ENCODE results near the gene ARPC5L.
"Not testable (repeated sequence)": the region's sequence is repeated elsewhere in the genome, so short reads cannot be mapped to it uniquely, and the experiment has no call there.

Gene ARPC5L

GRCh38 chr9:124834591-124834990, 27.3 kb upstream of the ARPC5L start:
- no peak overlapping the region for H3K9ac ChIP-seq (ENCODE audit: low read depth, low read length)
- H3K79me2 ChIP-seq (ENCODE audit: insufficient read depth, low read length): no peaks in the 10 kb centered on the region
- TF ChIP-seq, protein P1, sequence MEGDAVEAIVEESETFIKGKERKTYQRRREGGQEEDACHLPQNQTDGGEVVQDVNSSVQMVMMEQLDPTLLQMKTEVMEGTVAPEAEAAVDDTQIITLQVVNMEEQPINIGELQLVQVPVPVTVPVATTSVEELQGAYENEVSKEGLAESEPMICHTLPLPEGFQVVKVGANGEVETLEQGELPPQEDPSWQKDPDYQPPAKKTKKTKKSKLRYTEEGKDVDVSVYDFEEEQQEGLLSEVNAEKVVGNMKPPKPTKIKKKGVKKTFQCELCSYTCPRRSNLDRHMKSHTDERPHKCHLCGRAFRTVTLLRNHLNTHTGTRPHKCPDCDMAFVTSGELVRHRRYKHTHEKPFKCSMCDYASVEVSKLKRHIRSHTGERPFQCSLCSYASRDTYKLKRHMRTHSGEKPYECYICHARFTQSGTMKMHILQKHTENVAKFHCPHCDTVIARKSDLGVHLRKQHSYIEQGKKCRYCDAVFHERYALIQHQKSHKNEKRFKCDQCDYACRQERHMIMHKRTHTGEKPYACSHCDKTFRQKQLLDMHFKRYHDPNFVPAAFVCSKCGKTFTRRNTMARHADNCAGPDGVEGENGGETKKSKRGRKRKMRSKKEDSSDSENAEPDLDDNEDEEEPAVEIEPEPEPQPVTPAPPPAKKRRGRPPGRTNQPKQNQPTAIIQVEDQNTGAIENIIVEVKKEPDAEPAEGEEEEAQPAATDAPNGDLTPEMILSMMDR (IDR thresholded peaks at IDR 0.05; ENCODE audit: borderline replicate concordance, extremely low read depth, low read length, poor library complexity, severe bottlenecking): no peak
- TF ChIP-seq EZH2 (IDR thresholded peaks at IDR 0.05; ENCODE audit: borderline replicate concordance, low read depth, low read length, severe bottlenecking): no peak
- no peak for DNase-seq
- no peak for ATAC-seq (ENCODE audit: insufficient read depth, low read depth)
- no peaks in the 10 kb centered on the region for H3K9me3 ChIP-seq (ENCODE audit: insufficient read depth, low read length, severe bottlenecking)
- no peak overlapping the region for H2AFZ ChIP-seq (ENCODE audit: low read depth, low read length)
- no peaks in the 10 kb centered on the region for H3K36me3 ChIP-seq (ENCODE audit: insufficient read depth, low read length)
- no peaks in the 10 kb centered on the region for H4K20me1 ChIP-seq (ENCODE audit: insufficient read depth, low read length)
- no peaks in the 10 kb centered on the region for H3K27me3 ChIP-seq (ENCODE audit: insufficient read depth, low read length, poor library complexity)
- no peak overlapping the region for H3K4me2 ChIP-seq (ENCODE audit: insufficient read depth, low read length)
- no peak overlapping the region for H3K27ac ChIP-seq (ENCODE audit: low read length)
- no peaks in the 10 kb centered on the region for H3K4me1 ChIP-seq (ENCODE audit: insufficient read depth, low read length)
- H3K4me3 ChIP-seq (ENCODE audit: low read depth in 1 of 2, low read length in 2 of 2): no peak overlapping the region

- H3K4me2 ChIP-seq (ENCODE audit: insufficient read depth, low read length): no peak overlapping the region
- no peak overlapping the region for H3K27ac ChIP-seq (ENCODE audit: low read length)
- no peak for DNase-seq
- H4K20me1 ChIP-seq (ENCODE audit: insufficient read depth, low read length): no peaks in the 10 kb centered on the region
- H3K36me3 ChIP-seq (ENCODE audit: insufficient read depth, low read length): no peaks in the 10 kb centered on the region
- H3K9ac ChIP-seq (ENCODE audit: low read depth, low read length): no peak overlapping the region
- no peaks in the 10 kb centered on the region for H3K9me3 ChIP-seq (ENCODE audit: insufficient read depth, low read length, severe bottlenecking)
- H3K4me3 ChIP-seq (ENCODE audit: low read depth in 1 of 2, low read length in 2 of 2): no peak overlapping the region
- no peak overlapping the region for H2AFZ ChIP-seq (ENCODE audit: low read depth, low read length)
- no peaks in the 10 kb centered on the region for H3K79me2 ChIP-seq (ENCODE audit: insufficient read depth, low read length)
- ATAC-seq (ENCODE audit: insufficient read depth, low read depth): no peak
- H3K27me3 ChIP-seq (ENCODE audit: insufficient read depth, low read length, poor library complexity): no peaks in the 10 kb centered on the region
- no peaks in the 10 kb centered on the region for H3K4me1 ChIP-seq (ENCODE audit: insufficient read depth, low read length)
- TF ChIP-seq, protein P1 (IDR thresholded peaks at IDR 0.05; ENCODE audit: borderline replicate concordance, extremely low read depth, low read length, poor library complexity, severe bottlenecking): no peak
- no peak for TF ChIP-seq EZH2 (IDR thresholded peaks at IDR 0.05; ENCODE audit: borderline replicate concordance, low read depth, low read length, severe bottlenecking)
Observed at GRCh38 chr9:124835026-124835557, 26.8 kb upstream of the ARPC5L start.

- not testable (repeated sequence) for H3K4me2 ChIP-seq (ENCODE audit: insufficient read depth, low read length); ATAC-seq (ENCODE audit: insufficient read depth, low read depth); H3K79me2 ChIP-seq (ENCODE audit: insufficient read depth, low read length); H2AFZ ChIP-seq (ENCODE audit: low read depth, low read length); H3K4me1 ChIP-seq (ENCODE audit: insufficient read depth, low read length); H3K27me3 ChIP-seq (ENCODE audit: insufficient read depth, low read length, poor library complexity); H3K36me3 ChIP-seq (ENCODE audit: insufficient read depth, low read length); H3K27ac ChIP-seq (ENCODE audit: low read length); H3K9ac ChIP-seq (ENCODE audit: low read depth, low read length); H3K9me3 ChIP-seq (ENCODE audit: insufficient read depth, low read length, severe bottlenecking); H3K4me3 ChIP-seq (ENCODE audit: low read depth in 1 of 2, low read length in 2 of 2); H4K20me1 ChIP-seq (ENCODE audit: insufficient read depth, low read length); DNase-seq
Observed at GRCh38 chr9:124838132-124838531, 23.8 kb upstream of the ARPC5L start.

DNA sequence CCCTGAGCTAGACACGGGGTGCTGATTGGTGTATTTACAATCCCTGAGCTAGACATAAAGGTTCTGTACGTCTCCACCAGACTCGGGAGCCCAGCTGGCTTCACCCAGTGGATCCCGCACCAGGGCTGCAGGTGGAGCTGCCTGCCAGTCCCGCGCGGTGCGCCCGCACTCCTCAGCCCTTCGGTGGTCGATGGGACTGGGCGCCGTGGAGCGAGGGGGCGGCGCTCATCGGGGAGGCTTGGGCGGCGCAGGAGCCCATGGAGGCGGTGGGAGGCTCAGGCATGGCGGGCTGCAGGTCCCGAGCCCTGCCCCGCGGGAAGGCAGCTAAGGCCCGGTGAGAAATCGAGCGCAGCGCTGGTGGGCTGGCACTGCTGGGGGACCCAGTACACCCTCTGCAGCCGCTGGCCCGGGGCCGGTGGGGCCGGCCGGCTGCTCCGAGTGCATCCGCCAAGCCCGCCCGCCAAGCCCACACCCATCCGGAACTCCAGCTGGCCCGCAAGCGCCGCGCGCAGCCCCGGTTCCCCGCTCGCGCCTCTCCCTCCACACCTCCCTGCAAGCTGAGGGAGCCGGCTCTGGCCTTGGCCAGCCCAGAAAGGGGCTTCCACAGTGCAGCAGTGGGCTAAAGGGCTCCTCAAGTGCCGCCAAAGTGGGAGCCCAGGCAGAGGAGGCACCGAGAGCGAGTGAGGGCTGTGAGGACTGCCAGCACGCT, 23.2 kb upstream of the ARPC5L start:
- H3K79me2 ChIP-seq (ENCODE audit: insufficient read depth, low read length); H3K4me1 ChIP-seq (ENCODE audit: insufficient read depth, low read length); H3K27me3 ChIP-seq (ENCODE audit: insufficient read depth, low read length, poor library complexity); H3K27ac ChIP-seq (ENCODE audit: low read length); H3K4me2 ChIP-seq (ENCODE audit: insufficient read depth, low read length); H3K9me3 ChIP-seq (ENCODE audit: insufficient read depth, low read length, severe bottlenecking); H4K20me1 ChIP-seq (ENCODE audit: insufficient read depth, low read length); H3K36me3 ChIP-seq (ENCODE audit: insufficient read depth, low read length); H3K9ac ChIP-seq (ENCODE audit: low read depth, low read length); H3K4me3 ChIP-seq (ENCODE audit: low read depth in 1 of 2, low read length in 2 of 2); DNase-seq; H2AFZ ChIP-seq (ENCODE audit: low read depth, low read length); ATAC-seq (ENCODE audit: insufficient read depth, low read depth): not testable (repeated sequence)

All from DND-41 (cell line).